Upper lobe of left lung (tissue), 4 donors: ENCODE measurements around the gene ADISSP.

Experiments
- EP300 ChIP-seq, 4 donors: sonication (generic); formaldehyde crosslinking; IDR thresholded peaks; one replicate each; pipeline ENCODE4 v1.5.1; 2017; ENCODE audit warnings: antibody characterized with exemption in 4 of 4, control low read depth in 2 of 4
- POLR2A ChIP-seq, 4 donors: fragments of 450-650 bp; IDR thresholded peaks; one replicate each; pipeline ENCODE4 v1.5.1; 2016 to 2017; ENCODE audit warnings: antibody characterized with exemption in 4 of 4, mild to moderate bottlenecking in 2 of 4
- POLR2AphosphoS5 ChIP-seq, 2 donors: sonication (generic); formaldehyde crosslinking; IDR thresholded peaks; one replicate each; pipeline ENCODE4 v1.5.1; 2017; ENCODE audit warnings: antibody characterized with exemption in 2 of 2
- TF ChIP-seq, protein P1 (sequence below), 6 experiments: fragments of 450-650 bp in 4 of 6; fragments of 200-600 bp in 2 of 6; sonication (generic) in 2 of 6; IDR thresholded peaks; one replicate each; pipeline ENCODE4 v1.5.1; 2016 to 2019; ENCODE audit warnings: antibody characterized with exemption in 6 of 6

DNA sequence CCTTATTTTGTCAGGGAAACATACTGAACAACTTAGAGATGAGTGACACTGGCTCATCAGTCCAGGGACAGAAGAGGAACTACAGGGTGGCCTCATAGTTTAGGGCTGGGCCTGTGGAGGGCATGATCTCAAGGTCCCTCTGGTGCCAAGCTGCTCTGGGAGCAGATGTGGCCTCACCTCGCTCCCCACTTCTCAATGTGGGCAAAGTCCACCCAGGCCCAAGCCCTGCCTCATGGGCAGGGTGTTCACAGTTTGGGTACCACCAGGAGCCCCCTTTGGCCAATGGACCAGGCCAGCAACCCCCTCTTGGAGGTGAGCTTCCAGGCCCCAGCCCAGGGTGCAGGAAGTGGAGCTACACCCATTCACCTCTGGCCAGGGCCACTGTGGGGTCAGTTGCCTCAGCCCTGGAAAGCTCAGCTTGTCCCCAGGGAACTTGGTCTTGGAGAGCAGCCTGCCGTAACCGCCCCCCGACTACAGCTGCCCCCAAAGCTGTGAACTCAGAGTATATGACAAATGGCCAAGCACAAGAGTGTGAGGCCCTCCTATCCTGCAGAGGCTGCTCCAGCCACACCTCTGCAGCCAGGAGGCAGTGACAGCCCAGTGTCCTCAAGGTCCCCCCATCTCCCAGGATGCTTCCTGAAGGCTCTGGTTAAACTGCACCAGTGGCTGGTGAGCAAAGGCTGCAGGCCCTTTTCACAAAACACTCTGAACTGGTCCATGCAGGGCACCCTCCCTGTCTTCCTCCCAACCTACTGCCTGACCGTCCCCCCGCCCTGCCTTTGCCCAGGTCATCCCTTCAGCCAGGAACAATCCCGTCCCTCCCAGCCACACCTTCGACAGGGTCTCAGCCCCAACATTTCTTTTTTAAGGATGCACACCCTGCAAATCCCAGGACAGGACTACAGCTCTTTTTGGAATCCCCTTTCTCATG, 3.6 kb downstream of the ADISSP start:
- TF ChIP-seq, protein P1, sequence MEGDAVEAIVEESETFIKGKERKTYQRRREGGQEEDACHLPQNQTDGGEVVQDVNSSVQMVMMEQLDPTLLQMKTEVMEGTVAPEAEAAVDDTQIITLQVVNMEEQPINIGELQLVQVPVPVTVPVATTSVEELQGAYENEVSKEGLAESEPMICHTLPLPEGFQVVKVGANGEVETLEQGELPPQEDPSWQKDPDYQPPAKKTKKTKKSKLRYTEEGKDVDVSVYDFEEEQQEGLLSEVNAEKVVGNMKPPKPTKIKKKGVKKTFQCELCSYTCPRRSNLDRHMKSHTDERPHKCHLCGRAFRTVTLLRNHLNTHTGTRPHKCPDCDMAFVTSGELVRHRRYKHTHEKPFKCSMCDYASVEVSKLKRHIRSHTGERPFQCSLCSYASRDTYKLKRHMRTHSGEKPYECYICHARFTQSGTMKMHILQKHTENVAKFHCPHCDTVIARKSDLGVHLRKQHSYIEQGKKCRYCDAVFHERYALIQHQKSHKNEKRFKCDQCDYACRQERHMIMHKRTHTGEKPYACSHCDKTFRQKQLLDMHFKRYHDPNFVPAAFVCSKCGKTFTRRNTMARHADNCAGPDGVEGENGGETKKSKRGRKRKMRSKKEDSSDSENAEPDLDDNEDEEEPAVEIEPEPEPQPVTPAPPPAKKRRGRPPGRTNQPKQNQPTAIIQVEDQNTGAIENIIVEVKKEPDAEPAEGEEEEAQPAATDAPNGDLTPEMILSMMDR (IDR thresholded peaks at IDR 0.05) = no peak
- TF ChIP-seq POLR2A (IDR thresholded peaks at IDR 0.05) (no peak), EP300 (IDR thresholded peaks at IDR 0.05) (no peak), POLR2AphosphoS5 (IDR thresholded peaks at IDR 0.05) (no peak)
